Activated effector memory CD4-positive, alpha-beta T cell treated with Interleukin-2 at 50 U/mL for 16 hours (primary cell): ENCODE measurements around the gene CLEC14A.

Experiments used
- DNase-seq: peaks from one replicate; pipeline ENCODE4 v3.0.0-alpha.2; 2020

CLEC14A gene

GRCh38 chr14:38255673-38256532, at the start of gene CLEC14A:
CLEC14A (minus strand) TSS chr14:38256093; CDS start chr14:38256022, 71 bp downstream.
- no peak for DNase-seq

- DNase-seq = no peak
These were observed 47.1 kb upstream of the CLEC14A start for GRCh38 chr14:38302966-38303365.

- no peak for DNase-seq
These were observed 46.1 kb upstream of the CLEC14A start for GRCh38 chr14:38302034-38302433.

- DNase-seq = no peak
These were observed 41.8 kb upstream of the CLEC14A start for GRCh38 chr14:38297681-38298080.

- no peak for DNase-seq
These were observed 36.0 kb upstream of the CLEC14A start for GRCh38 chr14:38291681-38292467.

GRCh38 chr14:38290601-38291188, 34.8 kb upstream of the CLEC14A start:
- no peak for DNase-seq

- no peak for DNase-seq
These were observed 30.6 kb upstream of the CLEC14A start for GRCh38 chr14:38286452-38286851.

GRCh38 chr14:38285962-38286361, 30.1 kb upstream of the CLEC14A start:
- no peak for DNase-seq

- no peak for DNase-seq
These were observed 27.0 kb upstream of the CLEC14A start for GRCh38 chr14:38282936-38283335.

- no peak for DNase-seq
These were observed 24.2 kb upstream of the CLEC14A start for GRCh38 chr14:38280081-38280480.

- DNase-seq = no peak
These were observed 23.7 kb upstream of the CLEC14A start for GRCh38 chr14:38279572-38279971.

- DNase-seq = no peak
These were observed 22.1 kb upstream of the CLEC14A start for GRCh38 chr14:38278035-38278434.

GRCh38 chr14:38262844-38263243, 7.0 kb upstream of the CLEC14A start:
- no peak for DNase-seq

- no peak for DNase-seq
These were observed 5.7 kb upstream of the CLEC14A start for GRCh38 chr14:38261620-38262019.

- DNase-seq = no peak
These were observed 1.6 kb upstream of the CLEC14A start for GRCh38 chr14:38257507-38257906.

GRCh38 chr14:38256533-38256840, 594 bp upstream of the CLEC14A start:
- no peak for DNase-seq

GRCh38 chr14:38255408-38255672, 553 bp downstream of the CLEC14A start:
- DNase-seq = no peak

- no peak for DNase-seq
These were observed 1.1 kb downstream of the CLEC14A start for GRCh38 chr14:38254571-38255407.

GRCh38 chr14:38253676-38254075, 2.2 kb downstream of the CLEC14A start:
- DNase-seq = no peak

GRCh38 chr14:38252066-38252710, 3.7 kb downstream of the CLEC14A start:
- DNase-seq = no peak

- no peak for DNase-seq
These were observed 5.6 kb downstream of the CLEC14A start for GRCh38 chr14:38250331-38250730.

GRCh38 chr14:38248321-38249028, 7.4 kb downstream of the CLEC14A start:
- DNase-seq = no peak
